HG03280 (cell line): Measurements from ENCODE around the gene PPP6R2.

Experiments used
- ATAC-seq: cut with Tn5 transposase; IDR thresholded peaks from one replicate; pipeline ENCODE4 v1.9.1; 2021; ENCODE audit warnings: mild to moderate bottlenecking, moderate library complexity; ENCODE audit not compliant: unreplicated experiment

Gene PPP6R2

DNA sequence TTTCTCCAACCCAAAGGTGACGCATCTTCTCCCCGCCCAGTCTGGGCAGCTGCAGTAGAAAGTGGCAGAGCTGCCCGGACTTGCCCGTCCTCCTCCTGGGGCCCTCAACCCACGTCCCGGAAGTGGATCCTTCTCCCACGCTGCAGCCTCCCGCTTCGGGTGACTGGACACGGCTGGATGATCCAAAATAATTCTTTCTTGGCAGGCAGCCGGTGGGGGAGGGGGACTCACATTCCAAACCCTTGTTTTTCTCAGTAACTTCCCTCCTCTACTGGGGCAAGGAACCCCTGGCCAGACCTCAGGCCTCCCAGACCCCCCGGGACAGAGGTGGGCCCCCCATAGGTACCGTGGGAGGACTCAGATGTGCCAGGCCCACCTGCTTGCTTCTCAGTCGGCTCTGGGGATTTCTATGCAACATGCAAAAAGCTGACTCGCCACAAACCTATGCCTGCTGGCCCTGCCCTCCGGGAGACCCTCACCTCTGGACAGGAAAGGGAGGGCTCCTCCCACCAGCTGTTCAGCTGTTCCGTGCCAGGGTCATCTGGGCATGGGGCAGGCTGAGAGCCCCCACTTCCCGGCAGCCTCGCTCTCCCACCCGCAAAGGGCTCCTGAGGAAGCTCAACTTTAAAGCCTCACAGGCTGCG is 37.1 kb upstream of the PPP6R2 start:
- no peak for ATAC-seq

DNA sequence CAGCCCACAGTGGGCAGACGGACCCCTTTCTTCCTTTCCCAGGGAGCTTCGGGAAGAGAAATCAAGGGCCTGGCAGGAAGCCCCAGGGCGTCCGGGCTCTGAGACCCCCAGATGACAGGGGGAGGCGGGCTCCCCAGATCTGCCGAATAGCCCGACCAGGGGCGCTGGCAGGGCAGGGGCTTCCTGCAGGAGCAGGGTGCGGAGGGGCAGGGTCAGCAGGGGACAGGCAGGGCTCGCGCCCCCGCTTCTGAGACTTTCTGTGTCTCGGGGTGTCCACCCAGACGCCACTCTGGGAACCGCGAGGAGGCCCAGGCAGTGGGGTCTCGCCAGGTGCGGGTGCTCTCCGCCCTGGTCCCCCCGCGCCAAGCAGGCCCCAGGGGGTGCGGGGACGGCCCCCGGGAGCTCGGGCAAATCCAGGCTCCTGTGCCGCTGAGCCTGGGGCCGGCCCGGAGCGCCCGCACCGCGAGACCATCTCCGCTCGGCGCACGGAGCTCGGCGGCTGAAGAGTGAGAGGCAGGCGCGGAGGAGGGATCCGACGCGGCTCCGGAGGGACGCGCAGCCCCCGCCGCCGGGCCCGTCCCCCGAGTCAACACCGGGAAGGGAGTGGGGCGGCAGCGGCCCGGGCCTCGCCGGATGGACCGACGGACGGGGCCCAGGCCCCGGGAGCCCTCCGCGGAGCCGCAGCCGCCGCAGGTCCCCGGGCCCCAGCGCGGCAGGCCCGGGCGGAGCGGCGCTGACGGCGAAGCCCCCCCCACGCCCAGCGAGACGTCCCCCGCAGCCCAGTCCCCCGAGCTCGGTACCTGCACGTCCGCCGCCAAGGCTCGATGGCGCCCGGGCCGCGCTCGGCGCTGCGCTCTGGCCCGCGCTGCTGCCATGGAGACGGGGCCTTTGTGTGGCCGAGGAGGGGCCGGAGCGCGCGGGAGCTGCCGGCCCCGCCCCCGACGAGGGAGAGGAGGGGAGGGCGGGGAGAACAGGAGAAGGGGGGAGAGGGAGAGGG is 36.1 kb upstream of the PPP6R2 start, which contains the start of gene PLXNB2:
TSS of gene PLXNB2 (minus strand) at position 894 of the 997 bp plus-strand sequence. CDS start 17,062 bp downstream, outside the sequence.
- ATAC-seq, result peak; percentile 35

DNA sequence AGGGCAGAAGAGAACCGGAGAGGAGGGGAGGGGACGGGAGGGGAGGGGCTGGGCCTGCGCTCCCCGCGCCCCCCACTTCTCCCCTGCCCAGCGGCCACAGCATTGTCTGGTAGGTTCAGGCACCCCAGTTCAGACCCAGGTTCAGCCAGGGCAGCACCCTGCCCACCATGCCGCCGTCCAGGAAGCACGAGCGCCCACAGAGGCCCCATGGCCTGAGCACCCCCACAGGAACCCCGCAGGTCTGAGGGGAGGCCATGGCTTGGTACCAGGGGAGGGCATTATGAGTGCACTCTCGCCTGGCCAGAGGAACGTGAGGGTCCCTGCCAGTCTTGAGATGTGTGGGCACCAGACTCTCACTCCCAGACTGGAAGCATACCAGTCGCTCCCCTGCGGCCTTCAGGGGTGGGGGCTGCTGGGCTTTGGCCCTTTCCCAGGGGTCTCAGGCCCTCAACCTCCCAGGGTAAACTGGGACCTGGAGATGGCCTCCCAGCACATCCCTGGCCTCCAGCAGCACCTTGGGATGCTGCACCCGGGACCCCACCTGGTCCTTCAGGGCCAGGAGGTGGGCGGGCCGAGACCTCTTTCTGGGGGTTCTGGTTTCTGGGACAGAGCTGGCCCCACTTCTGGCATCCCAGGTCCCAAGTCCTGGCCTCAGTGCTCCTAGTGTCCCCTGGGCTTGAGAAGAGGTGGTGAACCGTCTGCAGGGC is 35.1 kb upstream of the PPP6R2 start:
- ATAC-seq, result no peak

DNA sequence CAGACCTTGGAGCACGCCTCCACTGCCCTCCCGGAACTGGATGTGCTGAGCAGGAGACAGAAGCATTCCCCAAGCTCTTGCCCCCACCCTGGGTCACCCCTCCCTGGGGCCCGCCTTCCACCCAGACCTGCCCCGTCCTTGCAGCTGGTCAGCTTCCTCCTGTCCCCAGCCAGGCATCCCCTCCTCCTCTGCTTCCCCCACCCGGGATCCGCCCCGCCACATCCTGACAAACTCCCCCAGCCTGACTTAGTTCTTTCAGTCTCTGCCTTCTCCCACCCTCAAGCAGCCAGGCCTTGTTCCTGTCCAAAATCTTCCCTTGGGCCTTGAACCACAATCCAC is 34.6 kb upstream of the PPP6R2 start:
- no peak for ATAC-seq

DNA sequence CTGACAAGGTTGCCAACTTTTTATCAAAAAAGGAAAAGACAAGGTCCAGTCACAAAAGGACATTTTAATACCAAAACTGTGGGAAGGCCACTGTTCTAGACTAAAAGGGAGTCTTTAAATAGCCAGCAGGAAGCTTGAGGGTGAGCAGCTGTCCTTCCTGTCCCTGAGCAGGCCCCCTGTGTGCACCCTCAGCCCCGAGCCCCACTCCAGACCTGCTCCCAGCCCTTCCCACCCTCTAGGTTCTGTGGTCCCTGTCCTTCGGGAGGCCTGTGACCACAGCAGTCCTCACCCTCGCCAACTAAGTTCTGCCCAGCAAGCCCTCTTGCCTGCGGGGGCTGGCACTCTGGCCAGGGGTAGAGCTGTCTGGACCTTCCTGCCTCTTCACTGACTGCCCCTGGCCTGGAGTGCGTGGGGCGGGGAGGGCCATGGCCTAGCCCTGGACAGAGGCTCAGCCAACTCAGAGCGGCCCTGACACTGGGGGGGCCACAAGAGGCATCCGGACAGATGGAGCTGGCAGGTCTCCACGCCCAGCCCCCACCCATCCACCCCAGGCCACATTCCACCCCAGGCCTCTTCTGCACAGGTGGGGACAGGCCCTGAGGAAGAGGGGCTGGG is 34.0 kb upstream of the PPP6R2 start:
- ATAC-seq, result no peak

DNA sequence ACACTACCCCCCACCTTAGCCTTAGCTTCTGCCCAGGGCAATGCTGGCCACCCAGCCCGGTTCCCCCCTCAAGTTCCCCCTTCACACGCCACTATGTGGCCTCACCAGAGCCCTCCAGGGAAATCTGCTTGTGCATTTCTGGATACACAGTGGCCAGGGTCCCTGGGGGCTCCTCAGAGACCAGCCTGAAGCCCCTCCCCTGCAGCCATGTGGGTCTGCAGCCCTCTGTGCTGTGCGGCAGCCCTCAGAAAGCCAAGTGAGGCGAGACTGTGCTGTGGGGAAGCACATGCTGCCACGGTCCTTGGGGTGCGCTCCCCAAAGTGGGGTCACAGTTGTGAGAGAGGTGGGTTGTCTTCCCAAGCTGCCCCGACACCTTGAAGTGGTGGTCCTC is 33.5 kb upstream of the PPP6R2 start:
- no peak for ATAC-seq

DNA sequence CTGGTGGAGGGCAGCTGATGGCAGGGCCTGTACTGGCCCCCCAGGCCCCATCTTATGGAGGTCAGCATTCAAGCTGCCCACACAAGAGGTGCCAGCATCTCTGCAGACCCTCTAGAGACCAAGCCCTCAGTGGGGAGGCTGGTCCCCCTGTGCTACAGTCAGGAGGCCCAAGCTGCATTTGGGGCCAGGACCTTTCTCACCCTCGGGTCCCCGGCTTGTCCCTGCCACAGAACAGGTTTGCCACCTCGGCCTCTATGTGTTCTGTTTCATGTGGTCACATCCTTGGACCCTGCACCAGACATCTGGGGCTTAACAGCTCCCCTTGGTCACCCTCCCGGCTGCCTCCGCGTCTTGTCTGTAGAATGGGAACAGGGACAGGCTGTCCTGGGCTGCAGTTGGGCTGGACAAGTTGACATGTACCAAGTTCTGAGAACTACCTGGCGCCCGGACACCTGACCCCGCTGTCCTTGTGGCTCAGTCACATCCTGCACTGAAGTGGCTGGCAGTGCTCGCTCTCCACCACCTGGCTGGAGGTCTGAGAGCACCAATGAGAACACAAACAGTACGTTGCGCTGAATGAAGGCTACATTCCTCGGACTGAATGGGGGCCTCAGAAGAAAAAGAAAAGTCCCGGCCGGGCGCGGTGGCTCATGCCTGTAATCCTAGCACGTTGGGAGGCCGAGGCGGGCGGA is 33.0 kb upstream of the PPP6R2 start:
- ATAC-seq, result no peak

DNA sequence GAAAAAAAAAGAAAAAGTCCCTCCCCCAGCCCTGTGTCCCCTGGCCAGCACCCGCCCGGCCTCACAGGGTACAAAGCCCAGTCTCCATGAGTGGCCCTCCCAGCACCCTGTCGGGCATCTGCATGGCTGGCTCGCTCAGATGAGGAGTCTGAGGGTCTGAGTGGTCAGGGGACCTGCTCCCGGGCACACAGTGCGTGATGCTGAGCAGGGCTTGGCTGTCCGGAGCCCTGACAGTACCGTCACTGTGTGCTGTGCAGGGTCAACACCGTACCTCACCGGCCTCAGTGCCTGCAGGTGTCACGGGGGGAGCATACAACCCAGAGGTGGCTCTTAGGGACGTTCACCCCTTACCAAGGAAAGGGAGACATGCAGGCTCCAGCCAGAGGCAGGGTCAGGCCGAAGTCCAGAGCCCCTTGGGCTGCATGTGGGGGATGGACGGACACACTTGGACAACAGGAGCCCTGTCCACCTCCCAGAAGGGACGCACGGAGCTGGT is 32.1 kb upstream of the PPP6R2 start:
- no peak for ATAC-seq

DNA sequence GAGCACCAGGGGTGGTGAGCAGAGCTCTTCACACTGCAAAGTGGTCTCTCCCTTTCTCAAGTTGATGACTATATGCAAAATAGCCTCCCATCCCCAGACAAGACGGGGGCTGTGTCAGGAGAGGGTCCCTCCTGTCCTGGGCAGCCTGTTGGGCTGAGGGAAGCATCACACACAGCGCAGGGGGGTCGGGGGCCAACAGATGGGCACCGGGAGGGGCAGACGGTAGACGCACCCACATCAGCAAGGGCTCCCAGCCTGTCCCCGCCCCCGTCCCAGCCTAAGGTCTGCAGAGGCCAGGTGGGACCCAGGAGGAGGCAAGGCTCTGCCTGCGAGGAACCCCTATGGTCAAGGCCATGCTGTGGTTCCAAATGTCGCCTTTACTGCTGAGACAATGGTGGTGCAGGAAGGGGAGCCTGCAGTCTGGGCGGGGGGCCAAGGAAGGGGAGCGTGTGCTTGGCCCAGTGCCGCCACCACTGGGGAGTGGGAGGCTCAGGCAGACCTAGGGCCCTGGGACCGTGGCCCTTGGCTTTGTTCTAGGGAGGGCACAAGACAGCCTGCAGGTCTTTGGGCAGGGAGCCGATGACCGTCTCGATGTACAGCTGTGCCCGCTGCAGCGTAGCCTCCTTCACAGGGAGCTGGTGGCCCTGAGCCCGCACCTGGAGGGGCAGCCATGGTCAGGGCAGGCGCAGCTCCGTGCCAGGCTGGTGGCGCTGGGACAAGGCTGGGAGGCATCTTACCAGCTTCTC is 31.3 kb upstream of the PPP6R2 start:
- no peak for ATAC-seq

DNA sequence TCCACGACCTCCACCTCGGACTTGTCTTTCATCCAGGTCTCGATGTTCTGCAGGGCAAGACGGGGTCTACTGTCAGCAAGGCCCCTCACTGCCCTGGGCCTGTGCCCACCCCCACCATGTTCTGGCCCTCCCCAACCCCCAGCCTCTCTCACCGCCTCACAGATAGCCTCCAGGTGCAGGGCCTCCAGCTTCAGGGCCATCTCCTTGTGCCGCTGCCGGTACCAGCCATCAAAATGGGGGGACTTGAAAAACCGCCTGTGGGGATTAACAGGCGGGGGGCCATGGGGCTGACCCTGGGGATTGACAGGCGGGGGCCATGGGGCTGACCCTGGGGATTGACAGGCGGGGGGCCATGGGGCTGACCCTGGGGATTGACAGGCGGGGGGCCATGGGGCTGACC is 30.8 kb upstream of the PPP6R2 start:
- no peak for ATAC-seq

DNA sequence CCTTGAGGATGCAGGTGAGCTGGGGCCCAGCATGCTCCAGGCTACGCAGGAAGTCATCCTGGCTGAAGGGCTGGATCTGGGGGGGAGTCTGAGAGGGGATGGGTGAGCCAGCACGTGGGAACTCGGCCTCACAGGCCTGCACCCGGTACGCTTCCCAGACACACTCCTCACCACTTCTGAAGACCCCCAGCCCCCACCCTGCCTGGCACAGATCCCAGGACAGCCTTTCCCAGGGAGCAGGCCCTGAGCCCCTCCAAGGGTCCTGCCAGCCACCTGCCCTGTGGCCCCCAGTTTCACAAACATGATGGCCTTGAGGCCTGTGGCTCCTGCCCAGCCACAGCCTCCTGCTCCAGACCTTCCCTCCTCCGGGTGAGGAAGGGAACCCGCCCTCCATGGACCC is 30.1 kb upstream of the PPP6R2 start:
- ATAC-seq, result no peak

DNA sequence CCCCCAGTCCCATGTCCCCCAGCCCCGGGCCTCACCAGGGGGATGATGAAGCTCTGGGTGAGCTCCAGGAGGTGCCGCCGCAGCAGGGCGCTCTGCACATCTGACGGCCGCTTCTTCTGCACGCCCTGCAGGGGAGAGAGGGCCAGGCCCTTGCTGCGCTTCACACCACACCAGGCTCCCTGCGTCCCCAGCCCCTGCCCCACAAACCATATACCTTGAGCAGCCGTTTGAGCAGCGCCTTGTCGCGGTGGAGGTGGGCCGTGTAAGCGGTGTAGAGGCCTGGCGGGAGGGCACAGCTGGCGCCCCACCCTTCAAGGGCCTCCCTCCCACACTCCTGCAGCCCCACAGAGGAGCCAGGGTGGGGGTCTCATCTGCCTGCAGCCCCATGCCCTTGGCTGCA is 29.5 kb upstream of the PPP6R2 start:
- no peak for ATAC-seq

DNA sequence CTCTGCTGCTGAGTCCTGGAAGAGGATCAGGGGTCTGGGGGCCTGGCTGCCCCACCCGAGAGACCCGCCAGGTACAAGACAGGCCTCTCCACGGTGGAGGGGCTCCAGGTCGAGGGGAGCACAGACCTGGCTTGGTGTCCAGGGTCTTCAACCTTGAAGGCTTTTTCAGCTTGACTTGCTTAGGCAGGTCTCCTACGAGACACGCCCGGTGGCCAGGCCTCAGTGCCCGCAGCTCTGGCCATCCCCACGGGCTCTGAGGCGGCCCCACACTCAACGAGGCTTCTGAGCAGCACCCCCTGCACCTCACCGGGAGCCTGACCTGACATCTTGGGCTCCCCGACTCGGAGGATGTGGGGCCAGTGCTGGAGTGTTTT is 29.1 kb upstream of the PPP6R2 start:
- ATAC-seq, result no peak

DNA sequence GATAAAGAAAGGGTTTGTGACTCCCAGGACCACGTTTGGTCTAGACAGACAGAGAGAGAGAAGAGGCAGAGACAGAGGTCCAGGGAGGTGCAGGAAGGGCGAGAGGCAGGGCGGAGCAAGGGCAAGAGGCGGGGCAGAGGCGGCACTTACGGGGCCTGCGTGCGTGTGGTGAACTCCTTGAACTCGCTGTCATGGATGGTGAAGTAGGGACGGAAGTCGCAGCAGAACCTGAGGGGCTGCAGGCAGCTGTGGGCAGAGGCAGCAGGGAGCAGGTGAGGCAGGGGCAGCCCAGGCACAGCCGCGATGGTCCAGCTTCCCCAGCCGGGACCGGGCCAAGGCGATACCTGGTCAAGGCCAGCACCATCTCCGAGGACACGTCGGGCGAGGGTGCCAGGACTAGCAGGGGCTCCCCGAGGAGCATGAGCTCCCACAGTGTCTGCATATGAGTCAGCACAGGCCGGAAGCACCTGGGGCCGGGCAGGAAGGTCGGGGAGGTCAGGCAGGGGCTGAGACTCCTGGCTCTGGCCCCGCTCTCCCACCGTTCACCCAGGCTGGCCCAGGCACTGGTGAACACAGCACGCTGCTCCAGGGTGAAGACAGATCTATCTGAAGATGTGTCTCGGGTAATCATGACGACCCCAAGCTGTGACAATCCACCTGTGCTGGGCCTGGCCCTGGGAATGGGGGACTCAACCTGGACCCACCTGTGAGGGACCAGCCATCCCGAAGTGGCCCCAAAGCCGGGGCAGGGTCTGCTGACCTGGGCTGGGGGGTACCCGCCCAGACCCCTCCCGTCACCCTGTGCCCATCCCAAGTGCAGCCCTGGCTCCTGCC is 28.5 kb upstream of the PPP6R2 start:
- peak; percentile 71 for ATAC-seq

DNA sequence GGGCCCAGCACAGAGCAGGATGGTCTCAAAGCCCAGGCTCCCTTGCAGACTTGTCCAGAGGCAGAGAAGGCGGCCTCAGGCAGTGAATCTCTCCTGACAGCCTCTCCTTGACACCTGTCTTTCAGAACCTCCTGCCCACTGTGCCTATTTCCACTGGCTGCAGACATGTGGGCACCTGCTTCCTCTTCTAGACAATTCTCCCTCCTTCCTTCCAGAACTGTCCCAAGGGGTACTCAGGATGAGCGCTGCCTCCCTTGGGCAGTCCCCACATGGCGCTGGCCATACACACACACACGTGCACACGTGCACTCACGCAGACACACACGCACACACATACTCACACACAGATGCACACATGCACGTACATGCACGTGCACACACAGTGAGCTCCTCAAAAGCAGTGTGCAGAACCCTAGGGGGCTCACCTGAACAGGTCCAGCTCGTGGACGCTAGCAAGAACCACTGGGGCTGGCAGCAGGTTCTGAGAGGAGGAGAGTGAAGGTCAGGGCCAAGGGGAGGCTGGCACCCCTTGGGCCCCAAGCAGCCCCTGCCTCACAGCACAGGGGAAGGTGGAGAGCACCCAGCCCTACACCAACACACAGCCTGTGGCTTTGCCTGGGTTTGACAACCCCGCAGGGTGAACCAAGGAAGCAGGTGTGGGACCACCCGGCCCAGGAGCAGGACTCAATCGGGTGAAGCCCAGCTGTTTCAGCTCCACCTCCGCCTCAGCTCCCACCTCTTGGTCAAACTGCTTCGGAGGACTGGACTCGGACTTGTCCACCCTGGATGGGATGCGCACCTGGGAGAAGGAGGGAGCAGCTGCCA is 27.6 kb upstream of the PPP6R2 start:
- no peak for ATAC-seq

DNA sequence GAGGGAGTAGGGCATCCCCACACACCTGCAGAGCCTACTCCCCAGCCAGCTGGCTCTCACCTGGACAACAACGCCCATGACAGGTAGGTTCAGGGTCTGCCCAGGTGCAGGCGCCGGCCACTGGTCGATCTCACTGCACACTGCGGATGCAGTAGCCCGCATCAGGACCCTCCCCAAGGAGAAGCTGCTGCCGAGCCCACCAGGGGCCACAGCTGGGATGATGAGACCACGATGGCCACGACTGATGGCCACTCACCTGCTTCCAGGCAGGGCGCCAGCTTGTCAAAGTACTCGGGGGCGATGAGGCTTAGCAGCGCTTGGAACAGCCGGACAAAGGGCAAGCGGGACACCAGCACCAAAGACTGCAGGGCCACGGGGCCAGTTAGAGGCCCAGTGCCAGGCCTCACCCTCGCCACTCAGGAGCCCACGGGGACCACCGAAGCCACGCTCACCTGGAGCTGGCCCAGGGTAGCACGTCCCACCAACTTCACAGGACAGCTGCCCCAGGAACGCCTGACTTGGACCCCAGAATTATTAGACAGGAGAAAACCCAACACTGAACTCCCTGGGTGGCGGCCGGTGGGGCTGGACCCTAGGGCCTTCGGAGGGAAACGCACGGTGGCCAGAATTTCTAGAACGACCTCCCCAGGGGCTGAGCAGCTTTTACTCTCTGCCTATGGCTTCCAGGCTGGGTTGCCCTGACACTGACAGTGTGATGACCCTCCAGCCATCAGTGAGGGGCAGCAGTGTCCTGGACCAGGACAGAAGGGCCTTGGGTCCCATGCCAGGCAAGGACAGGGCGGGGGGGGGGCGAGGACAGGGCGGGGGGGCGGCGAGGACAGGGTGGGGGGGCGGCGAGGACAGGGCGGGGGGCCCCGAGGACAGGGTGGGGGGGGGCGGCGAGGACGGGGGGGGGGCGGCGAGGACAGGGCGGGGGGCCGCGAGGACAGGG is 26.7 kb upstream of the PPP6R2 start:
- ATAC-seq, result no peak

DNA sequence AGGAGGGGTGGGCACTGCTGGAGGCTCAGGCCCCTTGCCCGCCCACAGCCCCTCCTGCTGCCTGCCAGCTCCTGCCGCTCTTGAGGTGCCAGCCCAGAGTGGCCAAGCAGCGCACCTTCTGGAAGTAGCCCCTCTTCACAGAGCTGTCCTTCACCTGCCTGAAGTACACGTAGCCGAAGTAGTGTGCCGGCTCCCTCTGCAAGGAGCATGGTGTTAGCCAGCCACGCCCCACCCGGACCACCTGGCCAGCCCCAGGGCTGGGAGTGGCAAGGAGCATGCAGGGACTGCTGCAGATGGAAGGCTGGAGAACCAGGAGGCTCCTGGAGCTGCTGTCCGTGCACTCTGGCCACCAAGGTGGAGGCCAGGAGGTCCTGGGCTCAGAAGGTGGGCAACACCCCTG is 25.9 kb upstream of the PPP6R2 start:
- no peak for ATAC-seq
